ENCODE data around the gene DLGAP5. TPM values are rescaled to one million over a fixed set of nuclear protein-coding genes. Genes with fewer than 3 reads are reported as not detected.

The DLGAP5 gene
- total RNA-seq, 1 donor from 2014 or later = not detected

GRCh38 chr14:55180434-55180833 is 11.0 kb downstream of the DLGAP5 start:
- H3K9me3 ChIP-seq = no peaks in the 10 kb centered on the region
- no peaks in the 10 kb centered on the region for H3K27me3 ChIP-seq
- intact Hi-C loops (cut with DNase I) = no loop called here
- no peak overlapping the region for H3K4me3 ChIP-seq
- no peaks in the 10 kb centered on the region for H3K36me3 ChIP-seq
- no peak overlapping the region for H3K27ac ChIP-seq
- DNase-seq (ENCODE audit: low spot score in 2 of 2) = no peak
- no peak for TF ChIP-seq CTCF (IDR thresholded peaks at IDR 0.05)
- no peaks in the 10 kb centered on the region for H3K4me1 ChIP-seq

- no peaks in the 10 kb centered on the region for H3K27me3 ChIP-seq
- no peak for DNase-seq (ENCODE audit: low spot score in 2 of 2)
- no peaks in the 10 kb centered on the region for H3K9me3 ChIP-seq
- H3K36me3 ChIP-seq = no peaks in the 10 kb centered on the region
- H3K27ac ChIP-seq = no peak overlapping the region
- no peak overlapping the region for H3K4me3 ChIP-seq
- H3K4me1 ChIP-seq = no peaks in the 10 kb centered on the region
- intact Hi-C loops (cut with DNase I) = no loop called here
- no peak for TF ChIP-seq CTCF (IDR thresholded peaks at IDR 0.05)
Observed at GRCh38 chr14:55180006-55180405, 11.4 kb downstream of the DLGAP5 start.

- intact Hi-C loops (cut with DNase I) = no loop called here
- no peak for TF ChIP-seq CTCF (IDR thresholded peaks at IDR 0.05)
- no peaks in the 10 kb centered on the region for H3K27me3 ChIP-seq
- no peaks in the 10 kb centered on the region for H3K4me1 ChIP-seq
- no peak for DNase-seq (ENCODE audit: low spot score in 2 of 2)
- no peaks in the 10 kb centered on the region for H3K36me3 ChIP-seq
- H3K27ac ChIP-seq = no peak overlapping the region
- no peak overlapping the region for H3K4me3 ChIP-seq
- no peaks in the 10 kb centered on the region for H3K9me3 ChIP-seq
Observed at GRCh38 chr14:55170526-55170925, 20.9 kb downstream of the DLGAP5 start.

GRCh38 chr14:55160989-55161388 is 30.4 kb downstream of the DLGAP5 start:
- no peak overlapping the region for H3K27ac ChIP-seq
- peak; percentile 53 to 66 (median 61) for TF ChIP-seq CTCF (IDR thresholded peaks at IDR 0.05)
- no peaks in the 10 kb centered on the region for H3K27me3 ChIP-seq
- H3K4me3 ChIP-seq = no peak overlapping the region
- no peaks in the 10 kb centered on the region for H3K4me1 ChIP-seq
- no peaks in the 10 kb centered on the region for H3K36me3 ChIP-seq
- DNase-seq (ENCODE audit: low spot score in 2 of 2) = no peak
- intact Hi-C loops (cut with DNase I) = loop anchor here (1.0 kb wide), 1 partner anchor 72 kb away; no protein-coding TSS in a partner anchor
- H3K9me3 ChIP-seq = no peaks in the 10 kb centered on the region

GRCh38 chr14:55158412-55158811 is 33.0 kb downstream of the DLGAP5 start:
- Histone ChIP-seq H3K27me3 (no peaks in the 10 kb centered on the region), H3K9me3 (no peaks in the 10 kb centered on the region), H3K4me3 (no peak overlapping the region), H3K27ac (no peak overlapping the region), H3K36me3 (no peaks in the 10 kb centered on the region), H3K4me1 (no peaks in the 10 kb centered on the region)
- intact Hi-C loops (cut with DNase I) = no loop called here
- DNase-seq (ENCODE audit: low spot score in 2 of 2) = no peak
- TF ChIP-seq CTCF (IDR thresholded peaks at IDR 0.05) = no peak

GRCh38 chr14:55157080-55157479 is 34.3 kb downstream of the DLGAP5 start:
- no peaks in the 10 kb centered on the region for H3K27me3 ChIP-seq
- H3K36me3 ChIP-seq = no peaks in the 10 kb centered on the region
- no peak for DNase-seq (ENCODE audit: low spot score in 2 of 2)
- no peak overlapping the region for H3K4me3 ChIP-seq
- no peak overlapping the region for H3K27ac ChIP-seq
- intact Hi-C loops (cut with DNase I) = no loop called here
- no peaks in the 10 kb centered on the region for H3K9me3 ChIP-seq
- H3K4me1 ChIP-seq = no peaks in the 10 kb centered on the region
- TF ChIP-seq CTCF (IDR thresholded peaks at IDR 0.05) = no peak

Data from ascending aorta (tissue), 2 donors.